Measurements from ENCODE around the gene KIZ. TPM values are rescaled to one million over a fixed set of nuclear protein-coding genes. Genes with fewer than 3 reads are reported as not detected.

Gene KIZ
- total and polyA plus RNA-seq, 7 donors, result 5.1 to 291 (median 171) TPM

DNA sequence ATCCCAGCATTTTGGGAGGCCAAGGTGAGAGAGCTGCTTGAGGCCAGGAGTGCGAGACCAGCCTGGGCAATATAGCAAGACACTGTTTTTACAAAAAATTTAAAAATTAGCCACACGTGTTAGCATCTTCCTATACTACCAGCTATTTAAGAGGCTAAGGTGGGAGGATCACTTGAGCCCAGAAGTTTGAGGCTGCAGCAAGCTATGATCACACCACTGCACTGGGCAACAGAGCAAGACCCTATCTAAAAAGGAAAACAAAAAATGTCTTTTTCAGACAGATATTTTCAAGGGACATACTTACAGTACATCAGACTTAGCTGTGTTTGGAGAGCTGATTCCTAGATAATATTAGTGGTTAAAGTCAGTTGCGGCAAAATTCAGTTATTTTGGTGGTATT lies 104.3 kb downstream of the KIZ start:
- no peak overlapping the region for H3K4me3 ChIP-seq
- H3K9me3 ChIP-seq, result no peaks in the 10 kb centered on the region
- H3K36me3 ChIP-seq, result peaks cover 0 to 60% (median 25%) of the 10 kb centered on the region in 4 donors
- no peak for DNase-seq
- H3K27ac ChIP-seq, result no peak overlapping the region
- 96 to 97% methylated on average over 3 of the region's 3 CpGs for WGBS, 2 donors
- intact Hi-C loops (cut with DNase I), result loop anchor here (5.0 to 10.0 kb wide), 2 partner anchors 135 to 368 kb away; no protein-coding TSS in a partner anchor
- H3K27me3 ChIP-seq, result no peaks in the 10 kb centered on the region
- TF ChIP-seq POLR2A (IDR thresholded peaks at IDR 0.05), result no peak
- H3K4me1 ChIP-seq, result peaks cover 0 to 15% (median 6%) of the 10 kb centered on the region in 4 donors

- H3K4me3 ChIP-seq, result no peak overlapping the region
- H3K4me1 ChIP-seq, result peaks cover 0 to 15% (median 4%) of the 10 kb centered on the region in 4 donors
- TF ChIP-seq EP300 (IDR thresholded peaks at IDR 0.05) (no peak), CTCF (IDR thresholded peaks at IDR 0.05) (no peak), POLR2A (IDR thresholded peaks at IDR 0.05) (no peak), POLR2AphosphoS5 (IDR thresholded peaks at IDR 0.05) (no peak)
- 51 to 80% methylated on average over 4 of the region's 4 CpGs for WGBS, 2 donors
- no peak overlapping the region for H3K27ac ChIP-seq
- H3K36me3 ChIP-seq, result peaks cover 0 to 60% (median 25%) of the 10 kb centered on the region in 4 donors
- intact Hi-C loops (cut with DNase I), result loop anchor here (5.0 to 10.0 kb wide), 2 partner anchors 134 to 368 kb away; no protein-coding TSS in a partner anchor
- DNase-seq, result no peak
- no peaks in the 10 kb centered on the region for H3K27me3 ChIP-seq
- H3K9me3 ChIP-seq, result no peaks in the 10 kb centered on the region
Measured at GRCh38 chr20:21230686-21231085, 104.8 kb downstream of the KIZ start.

GRCh38 chr20:21232546-21233280 lies 106.8 kb downstream of the KIZ start:
- WGBS, 2 donors, result 94% methylated on average over 10 of the region's 10 CpGs
- peaks cover 0 to 64% (median 25%) of the 10 kb centered on the region in 4 donors for H3K36me3 ChIP-seq
- H3K27ac ChIP-seq, result no peak overlapping the region
- no peaks in the 10 kb centered on the region for H3K9me3 ChIP-seq
- H3K4me3 ChIP-seq, result no peak overlapping the region
- DNase-seq, result no peak
- no peaks in the 10 kb centered on the region for H3K27me3 ChIP-seq
- peaks cover 0 to 13% (median 2%) of the 10 kb centered on the region in 4 donors for H3K4me1 ChIP-seq
- intact Hi-C loops (cut with DNase I), result loop anchor here (5.0 to 10.0 kb wide), 2 partner anchors 132 to 370 kb away; no protein-coding TSS in a partner anchor
- TF ChIP-seq EP300 (IDR thresholded peaks at IDR 0.05) (no peak), POLR2A (IDR thresholded peaks at IDR 0.05) (no peak), CTCF (IDR thresholded peaks at IDR 0.05) (no peak), POLR2AphosphoS5 (IDR thresholded peaks at IDR 0.05) (no peak)

DNA sequence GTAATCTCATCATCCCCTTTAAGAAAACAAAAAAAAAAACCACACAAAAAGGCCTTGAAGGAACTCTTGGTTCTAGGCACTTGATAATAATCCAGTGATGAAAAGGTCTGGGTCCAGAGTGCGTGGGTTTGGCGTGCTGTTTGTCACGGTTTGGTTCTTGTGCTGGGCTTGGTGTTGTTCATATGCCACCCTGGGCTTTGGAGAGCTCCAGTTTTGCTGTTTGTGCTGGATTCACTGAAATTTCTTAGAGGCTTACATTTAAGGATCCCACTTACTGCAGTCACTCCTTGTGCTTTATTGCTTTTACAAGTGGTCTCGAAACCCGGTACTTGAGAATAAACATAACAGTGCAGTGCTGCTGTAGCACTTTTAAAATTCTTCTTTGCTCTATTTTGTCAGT lies 108.4 kb downstream of the KIZ start:
- H3K36me3 ChIP-seq, result peaks cover 6 to 61% (median 26%) of the 10 kb centered on the region in 4 donors
- H3K27ac ChIP-seq, result peak overlapping the region in 1 of 4 donors; percentile 0
- no peaks in the 10 kb centered on the region for H3K27me3 ChIP-seq
- no peak overlapping the region for H3K4me3 ChIP-seq
- H3K9me3 ChIP-seq, result no peaks in the 10 kb centered on the region
- WGBS, 2 donors, result 90 to 93% methylated on average over 5 of the region's 5 CpGs
- peaks cover 0 to 13% (median 2%) of the 10 kb centered on the region in 4 donors for H3K4me1 ChIP-seq
- no peak for DNase-seq
- intact Hi-C loops (cut with DNase I), result loop anchor here (5.0 to 10.0 kb wide), 2 partner anchors 130 to 372 kb away; no protein-coding TSS in a partner anchor
- TF ChIP-seq POLR2AphosphoS5 (IDR thresholded peaks at IDR 0.05) (no peak), EP300 (IDR thresholded peaks at IDR 0.05) (no peak), POLR2A (IDR thresholded peaks at IDR 0.05) (no peak), CTCF (IDR thresholded peaks at IDR 0.05) (no peak)

DNA sequence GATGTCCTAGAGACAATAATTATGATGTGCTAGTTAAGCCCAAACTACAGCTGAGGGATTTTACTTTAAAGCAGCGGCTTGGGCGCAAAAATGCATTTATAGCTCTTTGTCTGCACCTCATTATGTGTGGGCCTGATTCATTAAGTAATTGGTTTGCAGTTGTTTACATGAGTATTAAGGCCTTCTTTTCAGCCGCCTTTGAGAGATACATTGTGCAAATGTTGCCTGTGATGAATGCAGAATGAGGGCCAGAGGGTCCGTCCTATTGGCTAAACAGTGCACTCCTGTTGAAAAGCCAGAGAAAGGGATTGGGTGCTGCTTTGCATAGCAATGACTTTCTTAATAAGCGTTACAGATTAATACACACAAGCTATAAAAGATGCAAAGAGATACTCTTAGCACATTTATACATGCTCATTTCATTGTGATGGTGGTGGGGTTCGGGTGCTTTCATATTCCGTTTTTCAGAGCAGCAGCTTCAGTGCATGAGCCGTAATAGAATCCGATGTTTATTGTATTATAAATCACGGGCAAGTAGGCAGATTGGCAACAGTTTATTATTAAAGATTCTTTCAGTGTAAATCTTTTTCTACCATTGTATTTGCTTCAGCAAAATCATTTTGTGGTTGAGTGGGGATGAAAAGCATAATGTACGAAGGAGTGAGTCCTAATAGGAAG lies 109.1 kb downstream of the KIZ start:
- no peaks in the 10 kb centered on the region for H3K9me3 ChIP-seq
- intact Hi-C loops (cut with DNase I), result loop anchor here (5.0 to 10.0 kb wide), 4 partner anchors 67 to 373 kb away; partner anchors contain the start of genes KIZ and XRN2
- H3K4me3 ChIP-seq, result no peak overlapping the region
- peak overlapping the region in 3 of 4 donors; percentile 0 to 30 (median 27) for H3K27ac ChIP-seq
- peaks cover 7 to 59% (median 24%) of the 10 kb centered on the region in 4 donors for H3K36me3 ChIP-seq
- 86 to 87% methylated on average over 11 of the region's 11 CpGs for WGBS, 2 donors
- DNase-seq, result no peak
- no peaks in the 10 kb centered on the region for H3K27me3 ChIP-seq
- TF ChIP-seq POLR2A (IDR thresholded peaks at IDR 0.05), result no peak
- no peak for TF ChIP-seq CTCF (IDR thresholded peaks at IDR 0.05)
- no peak for TF ChIP-seq POLR2AphosphoS5 (IDR thresholded peaks at IDR 0.05)
- no peak for TF ChIP-seq EP300 (IDR thresholded peaks at IDR 0.05)
- peaks cover 0 to 13% (median 2%) of the 10 kb centered on the region in 4 donors for H3K4me1 ChIP-seq

Measured in sigmoid colon (tissue), 7 donors.